Hematopoietic multipotent progenitor cell treated with erythropoietin and hydrocortisone succinate and interleukin-3 and kit ligand, for 15 days (in vitro differentiated cells): Measurements from ENCODE around the gene KHK.
A peak's percentile ranks its signal among the peaks of the same experiment; 100 is the strongest.
"Not testable (repeated sequence)": the region's sequence is repeated elsewhere in the genome, so short reads cannot be mapped to it uniquely, and the experiment has no call there.

Experiments
- DNase-seq: peaks from one replicate; pipeline ENCODE4 v3.0.0-alpha.2; 2015; ENCODE audit warnings: low spot score

KHK gene

DNA sequence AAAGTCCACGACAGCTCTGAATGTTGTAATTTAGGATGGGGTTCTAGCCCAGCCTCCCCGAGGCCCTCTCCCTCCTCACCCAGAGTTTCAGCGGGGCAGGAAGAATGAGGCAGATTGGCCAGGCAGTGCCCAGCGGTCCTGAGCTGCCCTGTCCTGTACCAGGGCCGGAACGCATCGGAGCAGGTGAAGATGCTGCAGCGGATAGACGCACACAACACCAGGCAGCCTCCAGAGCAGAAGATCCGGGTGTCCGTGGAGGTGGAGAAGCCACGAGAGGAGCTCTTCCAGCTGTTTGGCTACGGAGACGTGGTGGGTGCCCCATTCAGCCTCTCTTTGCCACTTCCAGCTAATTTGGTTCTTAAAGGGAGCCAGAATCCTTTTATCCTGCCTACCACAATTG lies 10.8 kb downstream of the KHK start:
- DNase-seq, result no peak

DNA sequence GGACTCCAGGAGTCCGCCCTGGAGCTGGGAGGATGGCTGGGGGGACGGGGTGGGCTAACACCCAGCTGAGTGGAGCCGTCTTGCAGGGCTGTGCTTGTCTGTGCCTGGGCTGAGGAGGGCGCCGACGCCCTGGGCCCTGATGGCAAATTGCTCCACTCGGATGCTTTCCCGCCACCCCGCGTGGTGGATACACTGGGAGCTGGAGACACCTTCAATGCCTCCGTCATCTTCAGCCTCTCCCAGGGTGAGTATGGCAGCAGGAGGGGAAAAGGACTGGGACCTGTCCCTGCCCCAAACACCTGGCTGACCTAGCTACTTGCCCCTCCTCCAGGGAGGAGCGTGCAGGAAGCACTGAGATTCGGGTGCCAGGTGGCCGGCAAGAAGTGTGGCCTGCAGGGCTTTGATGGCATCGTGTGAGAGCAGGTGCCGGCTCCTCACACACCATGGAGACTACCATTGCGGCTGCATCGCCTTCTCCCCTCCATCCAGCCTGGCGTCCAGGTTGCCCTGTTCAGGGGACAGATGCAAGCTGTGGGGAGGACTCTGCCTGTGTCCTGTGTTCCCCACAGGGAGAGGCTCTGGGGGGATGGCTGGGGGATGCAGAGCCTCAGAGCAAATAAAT lies 12.9 kb downstream of the KHK start:
- DNase-seq, result no peak

DNA sequence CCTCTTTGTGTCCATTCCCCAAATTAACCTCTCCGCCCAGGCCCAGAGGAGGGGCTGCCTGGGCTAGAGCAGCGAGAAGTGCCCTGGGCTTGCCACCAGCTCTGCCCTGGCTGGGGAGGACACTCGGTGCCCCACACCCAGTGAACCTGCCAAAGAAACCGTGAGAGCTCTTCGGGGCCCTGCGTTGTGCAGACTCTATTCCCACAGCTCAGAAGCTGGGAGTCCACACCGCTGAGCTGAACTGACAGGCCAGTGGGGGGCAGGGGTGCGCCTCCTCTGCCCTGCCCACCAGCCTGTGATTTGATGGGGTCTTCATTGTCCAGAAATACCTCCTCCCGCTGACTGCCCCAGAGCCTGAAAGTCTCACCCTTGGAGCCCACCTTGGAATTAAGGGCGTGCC lies 13.5 kb downstream of the KHK start:
- DNase-seq, result no peak

DNA sequence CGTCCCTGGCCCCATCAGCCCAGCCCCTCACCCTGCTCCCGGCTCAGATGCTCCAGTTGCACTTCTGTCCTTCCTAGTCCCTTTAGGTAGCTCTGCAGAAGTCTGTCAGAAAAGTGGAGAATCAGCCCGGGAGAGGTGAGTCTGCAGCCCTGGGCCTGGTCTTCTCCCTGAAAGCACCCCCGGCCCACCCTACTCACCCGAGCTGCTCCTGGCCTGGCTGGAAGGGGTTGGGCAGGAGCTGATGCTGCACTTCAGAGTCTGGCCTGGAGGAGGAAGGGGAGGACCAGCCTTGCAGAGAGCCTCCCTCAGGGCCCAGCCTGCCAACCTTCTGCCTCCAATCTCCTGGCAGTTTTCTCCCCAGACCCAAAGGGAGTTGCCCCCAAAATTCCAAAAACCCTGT lies 15.8 kb downstream of the KHK start:
- no peak for DNase-seq

DNA sequence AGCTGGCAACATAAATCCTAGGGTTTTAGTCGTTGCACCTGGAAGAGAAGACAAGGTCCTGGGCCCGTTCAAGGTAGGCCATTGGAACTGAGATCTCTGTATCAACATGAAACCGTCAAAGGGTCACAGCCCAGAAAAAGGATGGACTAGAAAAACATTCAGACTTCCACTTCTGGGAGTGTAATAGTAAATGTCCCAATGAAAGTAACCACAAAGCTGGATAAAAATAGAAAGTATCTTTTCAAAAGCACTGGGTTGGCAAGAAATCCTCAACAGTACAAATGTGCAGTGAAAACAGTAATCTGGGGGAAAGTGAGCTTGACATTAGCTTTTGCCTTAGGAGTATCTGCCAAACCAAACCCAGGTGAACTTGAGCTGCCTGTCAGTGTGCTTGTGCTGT lies 19.4 kb downstream of the KHK start:
- no peak for DNase-seq

DNA sequence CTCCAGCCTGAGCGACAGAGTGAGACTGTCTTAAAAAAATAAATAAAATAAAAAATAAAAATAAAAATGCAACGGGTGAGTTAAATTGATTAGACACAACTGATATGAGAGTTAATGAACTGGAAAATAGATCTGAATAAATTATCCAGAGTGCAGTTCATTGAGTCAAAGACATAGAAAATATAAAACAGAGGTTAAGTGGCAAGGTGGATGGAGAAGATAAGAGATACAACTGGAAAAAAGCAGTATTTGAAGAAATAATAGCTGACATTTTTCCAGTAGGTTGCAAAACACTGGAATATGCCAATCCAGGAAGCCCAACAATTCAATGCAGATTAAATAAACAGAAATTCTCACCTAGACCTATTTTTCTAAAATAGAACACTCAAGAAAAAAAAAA lies 21.6 kb downstream of the KHK start:
- DNase-seq, result no peak

DNA sequence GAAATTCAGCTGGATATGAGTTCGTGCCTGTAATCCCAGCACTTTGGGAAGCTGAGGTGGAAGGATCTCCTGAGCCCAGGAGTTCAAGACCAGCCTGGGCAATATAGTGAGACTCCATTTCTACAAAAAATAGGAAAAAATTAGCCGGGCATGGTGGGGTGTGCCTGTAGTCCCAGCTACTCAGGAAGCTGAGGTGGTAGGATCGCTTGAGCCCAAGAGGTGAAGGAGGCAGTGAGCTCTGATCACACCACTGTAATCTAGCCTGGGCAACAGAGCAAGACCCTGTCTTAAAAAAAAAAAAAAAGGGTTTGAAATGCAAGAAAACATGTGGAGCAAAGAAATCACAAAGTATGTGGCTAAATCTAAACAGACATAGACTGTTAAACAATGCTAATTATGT lies 22.5 kb downstream of the KHK start:
- DNase-seq, result no peak

DNA sequence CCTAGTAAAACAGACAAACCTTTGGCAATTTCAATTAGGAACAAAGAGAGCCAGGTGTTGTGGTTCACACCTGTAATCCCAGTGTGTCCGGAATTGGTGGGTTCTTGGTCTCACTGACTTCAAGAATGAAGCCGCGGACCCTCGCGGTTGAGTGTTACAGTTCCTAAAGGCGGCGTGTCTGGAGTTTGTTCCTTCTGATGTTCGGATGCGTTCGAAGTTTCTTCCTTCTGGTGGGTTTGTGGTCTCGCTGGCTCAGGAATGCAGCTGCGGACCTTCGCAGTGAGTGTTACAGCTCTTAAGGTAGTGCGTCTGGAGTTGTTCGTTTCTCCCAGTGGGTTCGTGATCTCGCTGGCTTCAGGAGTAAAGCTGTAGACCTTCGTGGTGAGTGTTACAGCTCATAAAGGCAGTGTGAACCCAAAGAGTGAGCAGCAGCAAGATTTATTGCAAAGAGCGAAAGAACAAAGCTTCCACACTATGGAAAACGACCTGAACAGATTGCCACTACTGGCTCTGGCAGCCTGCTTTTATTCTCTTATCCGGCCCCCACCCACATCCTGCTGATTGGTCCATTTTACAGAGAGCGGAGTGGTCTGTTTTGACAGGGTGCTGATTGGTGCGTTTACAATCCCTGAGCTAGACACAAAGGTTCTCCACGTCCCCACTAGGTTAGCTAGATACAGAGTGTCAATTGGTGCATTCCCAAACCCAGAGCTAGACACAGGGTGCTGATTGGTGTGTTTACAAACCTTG lies 24.2 kb downstream of the KHK start:
- DNase-seq, result not testable (repeated sequence)

DNA sequence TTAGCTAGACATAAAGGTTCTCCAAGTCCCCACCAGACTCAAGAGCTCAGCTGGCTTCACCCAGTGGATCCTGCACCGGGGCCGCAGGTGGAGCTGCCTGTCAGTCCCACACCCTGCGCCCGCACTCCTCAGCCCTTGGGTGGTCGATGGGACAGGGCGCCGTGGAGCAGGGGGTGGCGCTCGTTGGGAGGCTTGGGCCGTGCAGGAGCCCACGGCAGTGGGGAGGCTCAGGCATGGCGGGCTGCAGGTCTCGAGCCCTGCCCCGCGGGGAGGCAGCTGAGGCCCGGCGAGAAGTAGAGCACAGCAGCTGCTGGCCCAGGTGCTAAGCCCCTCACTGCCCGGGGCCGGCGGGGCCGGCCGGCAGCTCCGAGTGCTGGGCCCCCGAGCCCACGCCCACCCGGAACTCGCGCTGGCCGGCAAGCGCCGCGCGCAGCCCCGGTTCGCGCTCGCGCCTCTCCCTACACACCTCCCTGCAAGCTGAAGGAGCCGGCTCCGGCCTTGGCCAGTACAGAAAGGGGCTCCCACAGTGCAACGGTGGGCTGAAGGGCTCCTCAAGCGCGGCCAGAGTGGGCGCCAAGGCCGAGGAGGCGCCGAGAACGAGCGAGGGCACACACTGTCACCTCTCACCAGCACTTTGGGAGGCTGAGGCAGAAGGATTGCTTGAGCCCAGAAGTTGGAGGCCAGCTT lies 25.0 kb downstream of the KHK start:
- DNase-seq, result not testable (repeated sequence)

DNA sequence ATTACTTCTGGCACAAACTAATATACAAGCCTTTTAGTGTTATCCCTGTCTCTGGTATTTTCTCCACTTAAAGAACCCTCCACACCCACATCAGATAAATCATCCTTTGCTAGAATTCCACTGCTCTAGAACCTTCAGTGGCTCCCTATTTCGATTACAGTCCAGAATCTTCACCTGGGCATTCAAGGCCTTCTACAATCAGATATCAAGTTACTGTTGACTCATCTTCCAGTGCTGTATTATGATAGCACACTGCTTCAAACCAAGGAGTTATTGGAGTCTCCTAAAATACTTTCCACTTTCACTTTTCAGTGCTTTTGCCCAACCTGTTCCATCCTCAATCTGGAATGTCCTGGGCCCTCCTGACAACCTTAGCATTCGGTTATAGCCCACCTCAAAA lies 28.9 kb downstream of the KHK start:
- no peak for DNase-seq

DNA sequence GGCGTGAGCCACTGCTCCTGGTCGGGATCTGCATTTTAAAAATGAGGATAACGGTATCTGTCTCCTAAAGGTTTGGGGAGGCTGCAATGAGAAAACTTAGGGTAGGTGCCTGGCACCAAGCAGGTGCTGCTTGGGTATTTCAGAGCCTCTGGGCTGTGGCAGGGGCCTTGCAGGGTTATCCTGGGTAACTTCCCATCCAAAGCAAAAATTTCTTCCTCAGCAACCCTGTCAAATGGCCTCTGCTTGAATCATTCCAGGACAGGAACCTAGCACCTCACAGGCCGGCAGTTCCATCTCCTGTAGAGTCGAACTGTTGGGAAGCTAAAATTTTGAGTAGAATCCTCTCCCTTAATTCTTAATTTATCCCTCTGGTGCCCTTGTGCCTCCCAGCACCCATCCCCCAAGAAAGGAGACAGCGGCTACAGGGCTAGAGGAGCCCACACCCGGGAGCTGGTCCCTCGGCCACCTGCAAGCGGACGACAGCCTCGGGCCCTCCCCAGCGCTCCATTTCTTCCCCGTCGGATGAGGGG lies 31.5 kb downstream of the KHK start:
- no peak for DNase-seq

DNA sequence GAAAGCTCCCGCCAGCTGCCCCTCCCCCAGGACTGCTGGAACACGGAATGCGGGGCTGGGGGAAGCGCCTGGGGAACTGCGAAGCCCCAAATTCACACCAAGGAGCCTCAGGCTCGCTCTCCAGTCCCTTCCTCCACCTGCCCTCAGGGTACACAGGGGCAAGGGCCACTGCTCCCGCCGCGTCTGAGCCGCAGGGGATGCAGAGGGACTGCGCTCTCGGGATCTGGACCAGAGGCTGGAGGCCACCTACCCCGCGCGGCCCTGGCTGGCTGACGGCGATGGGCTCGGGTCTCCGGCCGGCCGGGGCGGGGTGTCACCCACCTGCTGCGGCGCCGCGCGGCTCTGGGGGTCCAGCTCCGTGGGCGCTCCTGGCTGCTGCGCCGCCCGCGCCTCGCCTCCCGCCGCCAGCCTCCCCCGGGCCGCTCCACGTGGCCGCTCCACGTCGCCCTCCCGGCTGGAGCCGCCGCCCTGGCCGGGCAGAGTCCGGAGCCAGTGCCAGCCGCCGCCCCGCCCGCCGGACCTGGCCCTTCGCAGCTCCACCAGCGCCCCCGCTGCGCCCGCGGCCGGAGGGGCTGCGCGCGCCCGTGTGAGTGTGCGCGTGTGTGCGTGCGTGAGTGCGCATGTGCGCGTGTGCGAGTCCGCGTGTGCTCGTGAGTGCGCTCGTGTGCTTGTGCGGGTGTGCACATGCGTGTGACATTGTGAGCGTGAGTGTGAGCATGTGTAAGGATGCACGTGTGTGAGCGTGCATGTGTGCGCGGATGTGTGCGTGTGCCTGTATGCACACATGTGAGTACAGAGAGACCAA lies 32.2 kb downstream of the KHK start, which contains the start of gene CGREF1:
Gene CGREF1, minus strand, starts transcription at position 604 of the 805 bp plus-strand sequence. CDS start 14,762 bp downstream, outside the sequence.
- DNase-seq, result no peak

DNA sequence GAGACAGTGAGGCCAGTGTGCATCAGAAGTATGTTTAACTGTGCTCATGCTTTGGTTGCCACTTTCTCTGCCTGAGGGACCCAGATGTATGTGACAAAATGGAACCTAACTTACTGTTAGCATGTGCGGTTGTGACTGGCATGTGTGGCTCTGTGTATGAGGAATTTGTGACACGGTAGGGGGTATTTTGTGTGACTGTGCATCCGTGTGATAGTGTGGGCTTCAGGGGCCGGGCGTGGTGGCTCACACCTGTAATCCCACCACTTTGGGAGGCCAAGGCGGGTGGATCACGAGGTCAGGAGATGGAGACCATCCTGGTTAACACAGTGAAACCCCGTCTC lies 32.7 kb downstream of the KHK start:
- DNase-seq, result not testable (repeated sequence)

DNA sequence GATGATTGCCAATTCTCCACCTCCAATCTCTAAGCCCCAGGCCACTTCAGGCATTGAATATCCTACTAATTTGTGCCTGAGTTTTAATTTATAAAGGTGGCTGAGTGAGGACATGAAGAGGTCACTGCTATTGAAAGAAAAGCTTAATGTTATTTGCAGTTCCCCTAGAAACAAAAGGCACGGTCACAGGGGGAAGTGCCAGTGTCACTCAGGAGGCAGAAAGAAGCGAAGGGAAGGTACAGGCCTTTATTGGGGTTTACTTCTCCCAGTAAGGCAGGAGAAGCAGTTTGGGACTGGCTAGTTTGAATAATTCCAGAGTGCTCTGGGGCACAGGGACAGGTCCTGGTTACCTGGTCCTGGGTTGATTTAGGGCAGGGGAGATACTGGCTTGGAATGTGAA lies 35.3 kb downstream of the KHK start:
- no peak for DNase-seq

DNA sequence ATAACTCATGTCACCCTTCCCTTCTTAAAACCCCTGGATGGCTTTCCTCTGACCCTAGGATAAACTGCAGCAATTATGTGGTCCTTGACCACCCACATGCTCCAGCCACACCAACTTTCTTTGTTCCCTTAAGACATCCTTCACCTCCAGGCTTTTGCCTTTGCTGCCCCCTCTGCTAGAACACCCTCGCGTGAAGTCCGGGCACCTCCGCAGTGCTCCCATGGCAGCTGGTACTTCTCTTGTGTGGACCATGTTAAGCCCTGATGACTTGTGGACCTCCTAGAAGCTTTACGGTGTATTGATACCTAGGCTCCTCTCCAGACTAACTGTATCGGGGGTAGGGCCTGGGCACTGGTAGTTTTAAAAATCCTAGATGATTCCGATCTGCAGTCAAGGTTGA lies 36.2 kb downstream of the KHK start:
- DNase-seq, result no peak

DNA sequence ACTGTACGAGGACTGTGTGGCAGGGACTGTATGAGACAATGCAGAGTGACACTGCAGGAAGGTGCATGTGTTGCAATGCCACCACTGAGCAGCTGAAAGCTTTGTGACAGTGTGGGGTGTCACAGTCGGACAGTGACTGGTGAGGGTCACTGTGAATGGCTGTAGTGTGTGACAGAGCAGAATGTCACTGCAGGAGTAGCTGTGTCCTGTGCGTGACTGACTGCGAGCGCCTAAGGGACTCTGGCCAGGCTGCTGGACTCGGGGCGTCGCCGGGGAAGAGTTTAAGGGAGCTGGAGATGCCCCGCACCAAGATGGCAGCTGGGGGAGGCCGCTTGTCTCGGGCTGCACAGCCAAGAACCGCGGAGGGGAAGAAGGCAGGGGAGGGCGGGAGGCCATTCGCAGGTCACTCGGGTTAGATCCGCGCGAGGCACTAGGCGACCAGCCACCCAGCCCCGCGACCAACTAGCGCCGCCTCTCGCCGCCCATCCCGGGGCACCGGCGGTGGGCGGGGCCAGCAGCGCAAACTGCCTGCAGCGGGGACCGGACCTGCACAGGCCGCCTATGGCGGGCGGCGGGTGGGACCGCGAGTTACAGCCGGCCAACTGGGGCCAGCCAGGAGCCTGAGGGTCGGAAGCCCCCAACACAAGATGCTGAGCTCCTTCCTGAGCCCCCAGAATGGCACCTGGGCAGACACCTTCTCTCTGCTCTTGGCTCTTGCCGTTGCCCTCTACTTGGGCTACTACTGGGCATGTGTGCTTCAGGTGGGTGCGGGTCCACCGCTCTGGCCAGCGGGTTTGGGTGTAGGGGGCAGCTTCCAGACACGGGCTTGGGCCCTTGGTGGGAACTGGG lies 37.0 kb downstream of the KHK start, which contains the start of gene ABHD1:
Gene ABHD1, plus strand, starts transcription at position 514 of the 849 bp plus-strand sequence. Its CDS starts 134 bp downstream, at position 648.
- DNase-seq, result peak; percentile 31

DNA sequence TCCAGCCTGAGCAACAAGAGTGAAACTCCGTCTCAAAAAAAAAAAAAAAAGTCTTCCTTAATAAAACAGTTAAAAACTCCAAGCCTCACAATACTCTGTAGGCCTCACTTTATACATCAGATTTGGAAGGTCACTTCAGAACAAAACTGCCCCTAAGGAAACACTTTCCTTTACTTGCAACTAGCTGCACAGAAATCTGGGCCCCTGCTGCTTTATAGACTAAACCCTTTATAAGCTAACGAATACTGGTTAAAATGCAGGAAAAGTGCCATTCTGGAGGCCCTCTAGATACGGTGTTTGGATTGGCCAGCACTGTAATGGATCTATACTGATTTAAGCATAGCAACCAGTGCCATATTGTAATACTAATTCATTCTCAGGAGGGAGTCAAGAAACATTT lies 38.5 kb downstream of the KHK start:
- no peak for DNase-seq

DNA sequence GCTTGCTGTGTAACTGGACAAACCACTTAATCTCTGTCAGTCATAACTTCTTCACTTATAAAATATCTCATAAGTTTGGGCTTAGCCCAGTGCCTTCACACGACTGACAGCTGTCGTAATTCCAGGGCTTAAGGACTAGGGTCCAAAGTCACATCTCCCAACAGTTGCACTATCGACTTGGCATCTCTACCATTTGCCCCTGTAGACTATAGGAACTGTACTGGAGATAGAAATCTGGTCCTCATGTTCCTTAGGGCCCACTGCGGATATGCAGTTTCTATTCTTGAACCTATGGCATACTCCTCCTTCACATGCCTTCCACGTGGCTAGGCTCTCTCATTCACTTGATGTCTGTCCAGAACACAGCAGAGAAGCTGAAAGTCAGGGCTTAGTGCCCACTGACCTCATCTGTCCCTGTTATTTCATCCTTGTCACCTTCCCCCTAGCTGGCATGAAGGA lies 39.7 kb downstream of the KHK start:
- no peak for DNase-seq

DNA sequence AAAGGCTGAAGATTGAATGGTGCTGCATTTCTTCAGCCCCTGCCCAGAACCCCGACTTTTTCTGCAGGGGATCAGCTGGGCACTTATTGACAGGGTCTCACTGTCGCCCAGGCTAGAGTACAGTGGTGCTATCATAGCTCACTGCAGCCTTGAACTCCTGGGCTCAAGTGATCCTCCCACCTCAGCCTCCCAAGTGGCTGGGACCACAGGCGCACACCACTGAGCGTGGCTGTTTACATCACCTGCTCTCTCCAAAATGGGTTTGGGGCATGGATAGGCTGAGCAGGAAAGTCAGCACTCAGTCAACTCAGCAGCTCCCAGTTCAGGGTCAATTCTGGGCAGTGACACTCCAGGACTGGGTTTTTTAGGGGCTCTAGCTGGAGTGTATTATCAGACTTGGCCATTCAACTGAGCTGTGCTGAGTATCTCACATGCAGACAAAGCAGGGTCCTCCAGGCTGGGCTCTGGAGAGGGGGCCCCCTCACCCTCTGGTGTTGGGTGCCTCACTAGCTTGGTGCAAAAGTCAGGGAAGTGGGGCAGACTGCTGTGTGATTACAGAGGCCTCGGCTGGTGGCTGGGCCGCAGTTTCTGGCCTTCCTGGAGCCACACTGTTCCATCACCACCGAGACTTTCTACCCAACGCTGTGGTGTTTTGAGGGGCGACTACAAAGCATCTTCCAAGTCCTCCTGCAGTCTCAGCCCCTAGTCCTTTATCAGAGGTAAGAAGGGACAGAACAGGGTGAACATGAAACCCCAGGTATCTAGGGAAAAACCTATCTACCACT lies 41.5 kb downstream of the KHK start:
- DNase-seq, result no peak
